GM21381 (cell line): ENCODE results near the gene USP21.

Experiments used
- ATAC-seq: cut with Tn5 transposase; IDR thresholded peaks from one replicate; pipeline ENCODE4 v1.9.1; 2021; ENCODE audit warnings: mild to moderate bottlenecking, moderate library complexity; ENCODE audit not compliant: unreplicated experiment

Gene USP21

GRCh38 chr1:161190962-161191521, 31.7 kb downstream of the USP21 start:
- no peak for ATAC-seq

- ATAC-seq, result no peak
Observed at GRCh38 chr1:161191971-161192370, 32.7 kb downstream of the USP21 start.

DNA sequence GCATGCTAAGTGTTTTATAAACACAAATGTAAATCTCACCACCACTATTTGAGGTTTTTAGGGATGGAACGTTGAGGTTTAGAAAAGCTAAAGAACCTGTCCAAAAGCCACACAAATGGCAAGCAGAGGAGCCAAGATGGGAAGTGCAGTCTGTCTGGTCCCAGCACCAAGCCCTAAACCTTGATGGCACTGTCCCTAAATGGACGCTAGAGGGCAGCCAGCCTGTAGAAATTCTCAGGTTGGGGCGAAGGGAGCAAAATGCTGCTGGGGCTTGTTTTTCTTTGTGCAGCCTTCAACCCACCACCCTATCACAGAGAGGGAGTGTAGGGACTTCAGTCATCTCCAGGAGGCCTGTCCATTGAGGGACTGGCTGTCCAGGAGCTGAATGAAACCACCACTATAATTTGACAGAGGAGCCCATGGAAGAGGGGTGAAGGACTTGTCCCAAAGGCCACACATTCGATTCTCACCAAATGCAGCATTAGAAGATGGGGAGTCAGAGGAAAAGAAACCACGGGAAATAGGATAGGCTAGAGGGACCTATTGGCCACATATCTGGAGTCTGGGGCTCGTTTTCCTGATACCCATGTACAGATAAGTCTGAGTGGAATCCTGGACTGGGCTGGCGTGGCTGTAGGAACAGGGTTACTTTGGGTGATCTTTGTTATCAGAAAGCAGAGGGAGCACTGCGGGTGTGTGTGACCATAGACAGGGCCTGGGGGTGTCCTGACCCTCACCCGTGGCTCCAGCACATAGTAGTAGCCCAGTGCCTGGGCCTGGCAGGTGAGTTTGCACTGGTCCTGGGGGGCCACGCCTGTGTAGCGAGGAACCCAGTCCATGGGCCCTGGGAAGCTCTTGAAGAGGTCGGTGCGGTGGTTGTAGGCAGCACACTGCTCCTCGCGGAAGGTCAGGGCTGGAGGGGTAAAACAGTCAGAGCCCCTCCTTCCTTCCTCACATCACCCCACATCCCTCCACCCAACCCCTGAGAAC, 33.5 kb downstream of the USP21 start:
- peak; percentile 52 for ATAC-seq

GRCh38 chr1:161193561-161194235, 34.4 kb downstream of the USP21 start:
- ATAC-seq, result no peak

DNA sequence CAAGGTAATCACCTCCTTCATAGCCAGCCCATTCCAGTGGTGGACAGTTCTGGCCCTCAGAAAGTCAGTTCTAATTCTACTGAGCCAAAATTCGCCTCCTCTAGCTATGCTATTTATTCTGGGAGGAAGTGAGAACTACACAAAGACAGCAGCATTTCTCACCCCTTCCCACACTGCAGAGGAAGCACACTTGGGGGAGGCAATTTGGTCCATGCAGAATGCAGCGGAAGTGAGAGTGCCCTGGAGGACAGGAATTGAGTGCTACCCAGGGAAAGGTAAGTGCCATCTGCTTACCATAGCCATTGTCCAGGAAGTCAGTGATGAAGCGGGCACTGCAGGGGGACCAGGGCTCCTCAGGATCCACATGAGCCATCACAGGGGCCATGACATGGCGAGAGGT, 35.9 kb downstream of the USP21 start:
- peak; percentile 53 for ATAC-seq

DNA sequence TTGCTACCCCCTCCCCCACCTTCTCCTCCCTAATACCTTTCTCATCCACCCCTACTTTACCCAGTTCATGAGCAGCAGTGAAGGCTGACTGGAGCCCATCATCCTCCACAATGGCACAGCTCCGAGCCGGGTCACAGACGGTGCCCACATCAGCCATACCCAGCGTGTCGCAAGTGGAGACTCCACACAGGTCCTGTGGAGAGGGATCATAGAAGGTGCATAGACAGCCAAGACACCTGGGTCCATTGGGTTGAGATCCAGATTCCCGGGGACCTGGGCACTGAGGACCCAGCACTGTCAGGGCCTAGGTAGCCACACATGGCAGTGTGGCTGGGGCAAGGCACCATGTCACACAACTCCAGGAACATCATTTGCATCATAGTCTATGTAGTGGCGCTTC, 36.8 kb downstream of the USP21 start:
- no peak for ATAC-seq

GRCh38 chr1:161196521-161197451, 37.5 kb downstream of the USP21 start:
- no peak for ATAC-seq

DNA sequence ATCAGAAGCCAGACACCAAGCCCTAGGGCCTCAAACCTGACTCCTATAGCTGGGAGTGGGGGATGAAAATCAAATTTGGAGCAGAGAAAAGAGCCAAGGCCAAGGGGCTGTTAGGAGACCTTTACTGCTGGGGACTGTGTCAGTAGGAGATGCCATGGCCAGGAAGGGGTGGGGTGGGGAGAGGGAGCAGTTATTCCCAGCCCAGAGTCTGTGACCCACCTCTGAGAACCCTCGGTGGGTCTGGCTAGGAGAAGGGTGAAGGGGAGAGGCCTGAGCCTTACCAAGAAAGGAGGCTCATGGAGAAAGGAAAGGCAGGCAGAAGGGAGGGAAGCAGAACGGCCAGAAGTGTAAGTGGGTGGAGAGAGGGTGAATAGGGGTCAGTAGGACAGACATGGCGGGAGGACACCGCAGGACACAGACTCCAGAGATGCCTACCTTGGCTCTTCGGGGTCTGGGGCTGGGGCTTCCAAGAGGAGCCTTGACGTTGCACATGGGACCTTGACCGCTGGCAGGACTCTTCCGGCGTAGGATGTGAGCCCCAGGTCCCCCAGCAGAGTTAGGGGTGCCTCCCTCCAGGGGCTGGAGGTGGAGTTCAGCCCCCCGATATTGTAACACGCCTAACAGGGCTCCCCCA, 38.4 kb downstream of the USP21 start:
- ATAC-seq, result no peak

DNA sequence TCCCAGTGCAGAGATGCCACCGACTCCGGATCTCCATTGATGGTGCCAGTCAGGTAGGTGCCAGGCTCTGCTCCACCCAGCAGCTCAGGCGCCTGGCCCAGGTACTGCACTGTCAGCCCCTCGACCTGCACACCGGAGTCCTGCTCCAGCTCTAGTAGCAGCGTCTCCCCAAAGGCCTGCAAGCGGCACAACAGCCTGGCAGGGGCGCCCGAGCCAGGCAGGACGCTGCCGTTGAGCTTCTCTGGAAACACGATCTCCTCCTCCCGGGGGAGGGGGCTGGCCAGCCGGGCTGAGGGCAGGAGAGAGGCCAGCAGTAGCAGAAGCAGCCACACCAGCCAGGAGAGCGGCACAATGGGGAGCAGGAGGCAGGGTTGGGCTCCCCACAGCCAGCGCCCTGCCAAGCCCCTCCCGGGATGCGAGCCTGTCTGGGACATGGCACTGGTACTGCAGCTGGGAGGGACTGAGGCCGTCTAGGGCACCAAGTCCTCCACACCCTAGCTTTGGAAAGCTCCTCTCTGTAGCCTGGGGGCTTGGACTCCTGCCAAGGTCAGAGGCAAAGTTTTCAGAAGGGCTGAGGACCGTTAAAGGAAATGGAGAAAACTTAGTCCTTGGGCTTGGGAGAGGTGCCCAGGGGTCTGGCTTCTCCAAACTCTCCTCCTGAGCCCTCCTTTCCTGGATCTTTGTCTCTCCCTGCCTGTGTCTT, 39.0 kb downstream of the USP21 start:
- ATAC-seq, result no peak

DNA sequence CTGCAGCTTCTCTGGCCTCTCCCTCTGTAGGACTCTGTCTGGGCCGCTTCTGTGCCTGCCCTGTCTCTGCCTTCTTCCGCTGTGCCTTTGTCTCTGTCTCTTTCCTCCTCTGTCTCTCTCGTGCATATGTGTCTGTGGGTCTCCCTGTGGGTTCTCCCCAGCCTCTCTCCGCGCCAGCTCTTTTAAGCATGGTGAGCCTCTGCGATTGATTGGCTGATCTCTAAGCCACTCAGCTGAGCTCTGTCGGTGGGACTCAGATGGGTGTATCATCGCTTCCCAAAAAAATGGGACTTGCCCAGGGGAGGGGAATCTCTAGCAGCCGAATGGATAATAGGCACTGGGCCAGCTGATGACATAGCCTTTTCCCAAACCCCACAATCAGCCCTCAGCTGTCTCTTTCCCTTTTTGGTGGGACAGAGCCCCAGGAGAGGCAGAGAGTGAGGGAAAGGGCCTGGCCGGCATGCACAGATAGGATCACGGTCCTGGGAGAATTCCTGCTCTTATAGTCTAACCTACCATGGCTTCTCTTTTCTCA, 39.7 kb downstream of the USP21 start, which contains the start of gene ADAMTS4:
Gene ADAMTS4 (minus strand): TSS at position 158 of the 535 bp plus-strand sequence. CDS start 427 bp downstream, outside the sequence.
- ATAC-seq, result no peak

DNA sequence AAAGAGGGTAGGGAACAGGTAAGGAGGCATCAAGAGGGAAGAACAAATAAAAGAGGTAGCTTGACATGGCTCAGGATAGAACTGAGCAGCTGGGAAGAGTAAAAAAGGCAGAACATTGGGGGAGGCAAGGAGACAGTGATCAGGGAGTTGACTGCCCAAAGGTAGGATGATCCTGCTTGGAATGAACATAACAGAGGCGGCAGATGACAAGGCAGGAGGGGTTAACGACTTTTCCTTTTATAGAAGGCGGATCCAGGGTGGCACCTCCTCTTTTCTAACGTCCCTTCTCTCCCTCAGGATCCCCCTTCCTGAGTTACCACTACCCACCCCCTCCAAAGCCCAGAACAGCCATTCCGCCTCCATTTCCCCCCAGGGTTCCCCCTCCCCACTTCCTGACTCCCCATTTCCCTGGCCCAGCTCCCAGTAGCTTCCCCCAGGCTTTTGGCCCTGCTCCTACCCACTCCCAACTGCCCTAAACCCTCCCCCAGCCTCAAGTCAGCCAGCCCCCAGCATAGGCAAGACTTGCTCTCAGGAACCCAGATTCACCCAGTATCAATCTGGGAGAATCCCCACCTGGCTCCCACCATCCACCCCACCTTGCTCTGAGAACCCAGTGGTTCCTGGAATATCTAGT, 40.3 kb downstream of the USP21 start:
- ATAC-seq, result no peak

GRCh38 chr1:161200421-161200991, 41.2 kb downstream of the USP21 start:
- ATAC-seq, result no peak

DNA sequence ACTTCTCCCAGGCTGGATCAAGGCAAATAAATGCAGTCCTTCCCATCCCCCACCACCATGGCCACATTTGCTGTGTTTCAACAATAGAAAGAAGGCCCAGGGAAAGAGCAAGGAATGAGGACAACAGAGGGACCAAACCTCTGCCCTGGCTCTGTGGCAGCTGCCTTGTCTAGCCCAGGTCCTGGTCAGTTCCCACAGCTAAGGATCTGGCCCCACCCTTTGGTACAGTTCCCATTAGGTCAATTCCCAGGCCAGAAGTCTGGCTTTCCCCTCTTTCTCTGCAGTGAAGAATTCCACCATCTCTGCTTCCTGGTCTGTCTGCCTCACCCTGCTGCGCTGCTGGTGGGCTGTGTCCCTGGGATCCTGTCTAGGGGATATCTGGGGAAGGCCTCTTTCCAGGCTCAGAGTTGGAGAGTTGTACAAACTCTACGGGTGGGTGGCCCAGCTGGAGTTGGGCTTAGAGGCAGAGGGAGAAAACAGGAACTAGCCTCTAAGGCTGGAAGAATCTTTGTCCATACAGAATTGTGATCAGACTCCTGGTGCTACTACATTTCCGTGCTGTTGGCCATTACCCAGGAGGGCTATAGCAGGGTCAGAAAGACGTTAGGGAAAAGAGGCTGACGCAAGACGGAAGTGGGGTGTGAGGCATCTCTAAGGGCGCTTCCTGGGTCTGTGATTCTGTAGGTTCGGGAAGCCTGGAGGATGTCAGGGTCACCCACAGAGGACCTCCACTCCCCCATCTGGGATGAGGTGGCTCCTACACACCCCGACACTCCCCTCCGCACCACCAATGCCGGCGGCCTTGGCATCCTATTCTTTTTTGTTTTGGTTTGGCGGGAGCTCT, 41.9 kb downstream of the USP21 start:
- ATAC-seq, result no peak

DNA sequence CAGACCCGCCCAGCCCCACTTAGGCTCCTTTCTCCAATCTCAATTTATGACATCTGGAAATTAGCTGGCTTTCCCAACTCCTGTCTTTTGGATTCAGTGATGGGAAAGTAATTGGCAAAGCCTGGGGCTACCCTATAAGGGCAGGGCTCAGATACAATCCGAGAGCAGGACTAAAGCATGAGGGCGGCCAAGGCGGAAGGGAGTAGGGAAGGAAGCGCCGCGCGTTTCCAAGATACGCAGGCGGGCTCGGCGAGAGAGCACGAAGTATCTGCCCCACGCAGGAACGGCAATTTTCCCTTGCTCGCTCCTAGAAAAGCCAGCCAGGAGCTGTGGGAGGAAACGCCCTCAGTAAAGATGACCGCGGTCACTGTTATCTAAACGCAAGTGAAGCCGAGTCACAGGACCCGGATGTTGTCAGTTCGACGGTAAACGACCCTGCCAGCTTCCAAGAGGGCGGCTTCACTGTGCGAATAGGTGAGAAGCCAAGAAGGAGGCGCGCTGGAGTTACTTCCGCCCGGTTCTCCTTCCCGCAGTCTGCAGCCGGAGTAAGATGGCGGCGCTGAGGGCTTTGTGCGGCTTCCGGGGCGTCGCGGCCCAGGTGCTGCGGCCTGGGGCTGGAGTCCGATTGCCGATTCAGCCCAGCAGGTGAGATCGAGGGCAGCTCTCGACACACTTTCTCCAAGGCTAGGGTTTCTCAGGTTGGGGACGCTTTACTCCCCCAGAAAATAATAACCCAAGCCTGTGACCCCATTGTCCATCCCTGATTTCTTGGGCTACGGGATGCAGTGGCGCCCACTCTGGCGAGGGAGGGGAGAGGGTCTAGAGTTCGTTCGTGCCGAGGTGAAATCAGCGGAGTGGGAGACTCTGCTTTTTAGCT, 42.8 kb downstream of the USP21 start, which contains the start of gene NDUFS2:
Gene NDUFS2 (plus strand): TSS at position 532 of the 877 bp plus-strand sequence. CDS start 19 bp downstream, at position 551.
- peak; percentile 95 for ATAC-seq

DNA sequence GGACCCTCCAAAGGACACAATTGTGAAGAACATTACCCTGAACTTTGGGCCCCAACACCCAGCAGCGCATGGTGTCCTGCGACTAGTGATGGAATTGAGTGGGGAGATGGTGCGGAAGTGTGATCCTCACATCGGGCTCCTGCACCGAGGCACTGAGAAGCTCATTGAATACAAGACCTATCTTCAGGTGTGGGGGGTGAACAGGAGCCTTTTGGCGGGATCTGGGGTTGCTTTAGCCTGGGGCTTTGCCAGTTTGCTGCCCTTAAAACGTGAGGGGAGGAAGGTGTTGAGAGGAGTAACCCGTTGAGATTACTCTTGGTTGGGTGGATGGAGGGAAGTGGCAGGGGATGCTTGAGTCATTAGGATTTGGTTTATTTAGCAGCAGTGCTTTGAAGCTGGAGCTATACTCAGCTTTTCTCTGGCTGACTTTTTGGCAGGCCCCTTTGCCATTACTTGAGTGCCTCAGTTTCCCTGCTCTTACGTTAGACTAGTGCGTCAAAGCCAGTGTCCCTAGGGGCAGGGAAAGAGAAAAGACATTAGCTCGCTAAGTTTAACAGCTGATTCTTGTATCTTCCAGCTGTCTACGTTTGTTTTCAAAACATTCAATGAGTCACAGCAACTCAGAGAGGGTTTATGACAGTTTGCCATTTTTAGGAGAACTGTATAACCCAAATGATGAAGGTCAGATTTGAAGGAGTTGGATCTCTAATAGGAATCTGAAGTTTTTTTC, 47.3 kb downstream of the USP21 start:
- ATAC-seq, result no peak

- ATAC-seq, result no peak
Observed at GRCh38 chr1:161207173-161207572, 47.9 kb downstream of the USP21 start.
